ENCODE results near the gene C4orf36. TPM values are rescaled to one million over a fixed set of nuclear protein-coding genes. Genes with fewer than 3 reads are reported as not detected.
A peak's percentile ranks its signal among the peaks of the same experiment; 100 is the strongest.

C4orf36 gene
- total RNA-seq, 2 donors from 2014 or later: 0.44 TPM; not detected in 1

DNA sequence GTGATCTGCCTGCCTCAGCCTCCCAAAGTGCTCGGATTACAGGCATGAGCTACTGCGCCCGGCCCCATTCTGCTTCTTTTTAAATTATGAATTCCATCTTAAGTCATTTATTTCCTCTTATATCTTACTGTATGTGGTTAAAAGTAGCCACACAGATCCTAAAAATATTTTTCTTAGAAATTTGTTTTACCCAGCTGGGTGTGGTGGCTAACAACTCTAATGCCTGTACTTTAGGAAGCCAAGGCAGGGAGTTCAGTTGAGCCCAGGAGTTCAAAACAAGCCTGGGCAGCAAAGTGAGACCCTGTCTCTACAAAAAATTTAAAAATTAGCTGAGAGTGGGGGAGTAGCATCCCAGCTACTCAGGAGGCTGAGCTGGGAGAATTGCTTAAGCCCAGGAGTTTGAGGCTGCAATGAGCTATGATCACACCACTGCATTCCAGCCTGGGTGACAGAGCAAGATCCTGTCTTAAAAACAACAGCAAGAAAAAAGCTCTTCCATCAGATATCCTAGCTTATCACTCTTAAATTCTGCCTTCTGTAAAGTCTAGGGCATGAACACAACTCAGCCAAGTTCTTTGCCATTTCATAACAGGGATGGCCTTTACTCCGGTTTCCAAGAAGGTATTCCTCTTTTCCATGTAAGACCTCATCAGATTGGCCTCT is 27.5 kb upstream of the C4orf36 start:
- DNase-seq: no peak
- no peak for ATAC-seq
- intact Hi-C loops (cut with DNase I): loop anchor here (5.0 to 10.0 kb wide), 4 partner anchors 88 to 318 kb away; no protein-coding TSS in a partner anchor

- ATAC-seq (no peak), DNase-seq (no peak)
- intact Hi-C loops (cut with DNase I): no loop called here
These were observed 26.4 kb upstream of the C4orf36 start for GRCh38 chr4:86918539-86919072.

GRCh38 chr4:86917212-86918039 is 25.2 kb upstream of the C4orf36 start:
- intact Hi-C loops (cut with DNase I): no loop called here
- ATAC-seq (no peak), DNase-seq (no peak)

- ATAC-seq (no peak), DNase-seq (no peak)
- intact Hi-C loops (cut with DNase I): no loop called here
These were observed 24.2 kb upstream of the C4orf36 start for GRCh38 chr4:86916392-86916791.

GRCh38 chr4:86910820-86911684 is 18.8 kb upstream of the C4orf36 start:
- ATAC-seq (no peak), DNase-seq (no peak)
- intact Hi-C loops (cut with DNase I): no loop called here

DNA sequence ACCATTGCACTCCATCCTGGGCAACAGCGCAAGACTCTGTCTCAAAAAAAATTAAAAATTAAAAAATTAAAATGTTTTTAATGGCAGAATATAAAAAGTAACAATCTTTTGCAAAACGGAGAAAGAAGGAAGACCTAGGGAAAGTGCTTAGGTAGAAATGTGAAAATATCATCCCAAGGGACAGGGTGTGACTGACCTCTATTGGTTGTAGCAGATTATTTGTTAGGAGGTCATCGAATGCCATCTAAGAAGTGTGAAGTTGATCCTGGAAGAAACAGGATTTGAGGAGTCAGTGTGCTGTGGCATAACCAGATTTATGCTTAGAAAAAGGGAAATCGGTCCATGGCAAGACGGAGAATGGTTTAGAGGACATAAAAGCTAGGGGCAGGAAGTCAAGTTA is 18.1 kb upstream of the C4orf36 start:
- ATAC-seq (no peak), DNase-seq (no peak)
- intact Hi-C loops (cut with DNase I): no loop called here

DNA sequence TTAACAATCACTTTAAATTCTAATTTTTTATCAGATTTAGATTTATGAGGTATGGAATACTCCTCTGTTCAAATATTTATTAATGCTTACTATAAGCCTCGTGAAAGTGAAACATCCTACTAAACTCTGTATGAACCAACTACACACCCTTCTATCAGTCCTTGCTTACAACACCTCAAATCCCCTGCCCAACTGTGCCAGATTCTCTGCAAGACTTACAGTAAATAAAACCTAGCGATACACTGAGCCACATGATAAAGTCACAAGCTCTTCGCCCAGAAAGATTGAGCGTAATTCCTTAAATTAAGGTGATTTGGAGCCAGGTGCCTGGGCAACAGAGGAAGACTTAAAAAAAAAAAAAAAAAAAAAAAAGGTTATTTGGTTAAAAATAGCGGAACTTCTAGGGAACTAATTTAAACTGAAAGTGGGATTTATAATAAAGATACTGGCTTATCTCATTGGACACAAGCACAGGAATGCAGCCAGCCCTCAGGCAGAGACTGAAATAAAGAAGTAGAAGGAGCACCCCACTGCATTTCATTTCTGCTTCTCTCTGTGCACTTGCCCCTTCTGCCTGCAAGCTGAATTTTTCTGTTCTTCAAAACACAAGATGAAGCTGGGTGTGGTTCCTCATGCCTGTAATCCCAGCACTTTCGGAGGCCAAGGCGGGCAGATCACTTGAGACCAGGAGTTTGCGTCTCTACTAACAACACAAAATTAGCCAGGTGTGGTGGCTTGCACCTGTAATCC is 17.5 kb upstream of the C4orf36 start:
- ATAC-seq (peak in 1 of 2 donors; percentile 26), DNase-seq (no peak)
- intact Hi-C loops (cut with DNase I): no loop called here

DNA sequence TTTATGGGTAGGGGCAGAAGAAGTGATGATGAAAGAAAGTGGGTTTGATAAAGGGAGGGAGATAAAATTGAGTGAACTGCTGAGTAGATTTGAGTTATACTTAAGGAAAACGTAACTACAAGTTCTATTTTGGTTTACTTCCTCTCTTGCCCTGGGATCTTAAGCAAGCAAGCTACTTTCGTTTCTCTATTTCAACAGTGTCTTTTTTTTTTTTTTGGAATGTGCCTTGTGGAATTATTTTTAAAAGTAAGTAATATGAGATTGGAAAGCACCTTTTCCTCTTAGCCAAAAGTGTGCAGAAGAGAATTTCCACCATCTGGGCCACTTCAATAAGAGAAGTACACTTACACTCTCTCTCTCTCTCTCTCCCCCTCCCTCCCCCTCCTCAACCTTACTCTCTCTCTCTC is 16.0 kb upstream of the C4orf36 start:
- DNase-seq (no peak), ATAC-seq (peak in 1 of 2 donors; percentile 15)
- intact Hi-C loops (cut with DNase I): no loop called here

GRCh38 chr4:86901864-86902263 is 9.6 kb upstream of the C4orf36 start:
- DNase-seq: no peak
- ATAC-seq: no peak
- intact Hi-C loops (cut with DNase I): no loop called here

DNA sequence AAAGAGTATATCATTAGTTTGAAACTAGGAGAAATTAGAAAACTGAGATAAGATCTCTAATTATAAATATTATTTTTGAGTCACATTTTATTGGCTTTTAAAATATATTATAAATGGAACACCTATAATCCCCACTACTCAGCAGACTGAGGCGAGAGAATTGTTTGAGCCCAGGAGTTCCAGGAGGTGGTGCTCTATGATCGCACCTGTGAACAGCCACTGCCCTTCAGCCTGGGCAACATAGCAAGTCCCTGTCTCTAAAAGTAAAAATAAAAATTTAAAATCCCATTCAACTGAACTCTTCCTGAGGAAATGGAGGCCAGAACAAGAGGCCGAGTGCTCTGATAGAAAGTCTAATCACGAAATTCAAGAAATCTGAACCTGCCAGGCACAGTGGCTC is 6.3 kb upstream of the C4orf36 start:
- intact Hi-C loops (cut with DNase I): loop anchor here in 1 of 2 donors (5.0 kb wide), 1 partner anchor 401 kb away; no protein-coding TSS in a partner anchor
- DNase-seq (no peak), ATAC-seq (no peak)

DNA sequence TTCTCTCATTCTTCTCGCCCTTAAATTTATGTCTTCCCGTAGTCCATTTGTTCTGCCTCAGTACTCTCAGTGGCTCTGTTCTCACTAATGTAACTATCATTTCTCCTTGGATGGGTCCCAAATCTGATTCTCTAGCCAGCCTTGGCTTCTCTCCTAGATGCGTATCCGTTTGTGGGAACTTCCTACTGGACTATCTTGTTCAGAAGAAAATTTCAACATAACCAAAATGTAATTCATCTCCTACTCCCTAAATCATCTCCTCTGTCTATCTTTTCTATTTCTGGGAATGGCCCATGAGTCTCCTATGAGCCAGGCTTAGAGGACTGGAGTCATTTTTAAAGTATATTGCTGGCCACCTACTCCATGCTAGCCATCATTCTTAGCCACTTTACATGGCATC is 4.4 kb upstream of the C4orf36 start:
- intact Hi-C loops (cut with DNase I): loop anchor here in 1 of 2 donors (5.0 kb wide), 1 partner anchor 399 kb away; no protein-coding TSS in a partner anchor
- DNase-seq (no peak), ATAC-seq (peak in 1 of 2 donors; percentile 30)

DNA sequence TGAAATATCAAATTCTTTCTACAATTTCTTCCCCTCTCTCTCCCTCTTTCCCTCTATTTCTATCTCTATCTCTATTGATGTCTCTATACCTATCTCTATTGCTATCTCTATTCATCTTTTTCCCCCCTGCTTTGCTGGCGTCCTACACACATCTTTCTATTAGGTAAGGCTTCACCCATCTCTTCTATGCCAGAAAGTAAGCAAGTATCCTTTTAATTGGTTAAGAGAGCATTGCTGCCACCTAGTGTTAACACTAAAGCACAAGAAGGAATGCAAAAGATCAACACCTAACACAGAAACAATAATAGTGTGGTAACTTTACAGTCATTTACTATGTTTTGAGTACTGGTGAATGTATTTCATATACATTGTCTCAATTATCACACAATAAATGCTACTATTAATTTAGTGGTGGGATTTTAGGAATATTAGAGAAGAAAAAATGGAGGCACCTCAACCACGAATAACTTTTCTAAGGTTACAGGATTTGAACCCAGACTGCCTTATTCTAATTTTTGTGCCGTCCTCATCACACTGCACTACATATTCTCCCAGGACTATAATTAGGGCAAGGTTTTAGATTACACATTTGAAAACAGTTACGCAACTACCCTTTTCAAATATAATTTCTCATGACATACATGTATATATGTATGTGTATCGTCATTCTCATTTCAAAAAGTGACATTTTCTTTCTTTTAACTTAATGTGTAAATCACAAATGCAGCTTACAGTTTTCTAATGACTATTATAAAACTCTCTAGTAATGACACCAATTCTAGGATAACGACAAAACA is 3.7 kb upstream of the C4orf36 start:
- ATAC-seq: peak; percentile 46 to 55
- no peak for DNase-seq
- intact Hi-C loops (cut with DNase I): loop anchor here (1.0 to 5.0 kb wide), 2 partner anchors 398 to 399 kb away; no protein-coding TSS in a partner anchor

GRCh38 chr4:86894455-86894854 is 2.2 kb upstream of the C4orf36 start:
- intact Hi-C loops (cut with DNase I): loop anchor here in 1 of 2 donors (5.0 kb wide), 1 partner anchor 47 kb away; the partner anchor contains the start of gene SLC10A6
- DNase-seq (no peak), ATAC-seq (no peak)

- intact Hi-C loops (cut with DNase I): loop anchor here in 1 of 2 donors (5.0 kb wide), 1 partner anchor 46 kb away; the partner anchor contains the start of gene SLC10A6
- DNase-seq: no peak
- ATAC-seq: no peak
These were observed 914 bp upstream of the C4orf36 start for GRCh38 chr4:86893136-86893535.

- intact Hi-C loops (cut with DNase I): loop anchor here in 1 of 2 donors (5.0 kb wide), 1 partner anchor 45 kb away; the partner anchor contains the start of gene SLC10A6
- no peak for DNase-seq
- no peak for ATAC-seq
These were observed 376 bp upstream of the C4orf36 start for GRCh38 chr4:86892636-86892960.

DNA sequence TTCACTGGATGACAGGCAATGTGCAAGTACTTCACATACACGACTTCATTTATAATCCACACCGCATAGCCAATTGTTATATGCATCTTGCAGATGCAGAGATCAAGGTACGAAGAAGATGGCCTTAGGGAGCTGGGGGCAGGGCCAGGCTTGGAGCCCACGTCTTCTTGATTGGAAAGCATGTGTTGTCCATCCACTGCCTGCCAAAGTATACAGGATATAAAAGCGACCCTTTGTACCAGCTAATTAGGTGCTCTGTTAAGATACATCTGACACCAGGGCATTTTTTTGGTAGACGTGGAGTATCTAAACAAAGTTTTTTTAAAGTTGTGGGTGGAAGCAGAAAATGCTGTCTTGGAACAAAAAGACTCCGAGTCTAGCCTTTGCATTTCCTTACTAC is 1.4 kb downstream of the C4orf36 start:
- DNase-seq (no peak), ATAC-seq (no peak)
- intact Hi-C loops (cut with DNase I): loop anchor here in 1 of 2 donors (5.0 kb wide), 1 partner anchor 43 kb away; the partner anchor contains the start of gene SLC10A6

- intact Hi-C loops (cut with DNase I): no loop called here
- DNase-seq: no peak
- no peak for ATAC-seq
These were observed 12.6 kb downstream of the C4orf36 start for GRCh38 chr4:86879641-86880040.
